H1 (cell line): ENCODE results near the gene ARHGAP32. TPM values are rescaled to one million over a fixed set of nuclear protein-coding genes. Genes with fewer than 3 reads are reported as not detected.

Source experiments
- CTCF ChIA-PET: fragments of 300-600 bp; sonication (Branson Sonifier 250); formaldehyde crosslinking; loops from one replicate; lab custom pipeline; 2021; ENCODE audit not compliant: partially characterized antibody; lab: Charles Lee
- POLR2A ChIA-PET: fragments of 300-600 bp; sonication (Branson Sonifier 250); formaldehyde crosslinking; loops from one replicate; lab custom pipeline; 2021; ENCODE audit warnings: inconsistent platforms; ENCODE audit not compliant: partially characterized antibody; lab: Charles Lee
- DNase-seq, 2 experiments: peaks; one replicate each; pipeline versions ENCODE4 v3.0.0 to v3.0.0-alpha.2; 2010 to 2022; ENCODE audit warnings: low spot score in 2 of 2, low read depth in 1 of 2, mixed read lengths in 1 of 2
- FAIRE-seq: peaks from 2 replicates; lab custom pipeline; 2011; peaks lifted over from hg19 to GRCh38; lab: Jason Lieb, UNC
- H2AFZ ChIP-seq: 2 replicates; pipeline ENCODE4 v1.8.1; 2012; ENCODE audit warnings: low read length, inconsistent platforms
- H2AK5ac ChIP-seq: 2 replicates; pipeline ENCODE4 v1.6.1; 2013; ENCODE audit warnings: low read depth, low read length
- H2BK120ac ChIP-seq: replicated peaks from 2 replicates; pipeline ENCODE3; 2013; ENCODE audit warnings: low read depth, low read length, inconsistent platforms
- H2BK12ac ChIP-seq: 2 replicates; pipeline ENCODE4 v1.6.1; 2013; ENCODE audit warnings: low read depth, low read length
- H2BK15ac ChIP-seq: 2 replicates; pipeline ENCODE4 v1.6.1; 2013; ENCODE audit warnings: low read length
- H2BK20ac ChIP-seq: 2 replicates; pipeline ENCODE4 v1.6.1; 2013; ENCODE audit warnings: low read length
- H2BK5ac ChIP-seq: 2 replicates; pipeline ENCODE4 v1.6.1; 2013; ENCODE audit warnings: low read depth, low read length
- H3K14ac ChIP-seq: 2 replicates; pipeline ENCODE4 v1.6.1; 2013; ENCODE audit warnings: inconsistent platforms; ENCODE audit not compliant: insufficient read length
- H3K18ac ChIP-seq: 2 replicates; pipeline ENCODE4 v1.6.1; 2013; ENCODE audit warnings: low read length; ENCODE audit errors: extremely low read depth
- H3K23ac ChIP-seq: 2 replicates; pipeline ENCODE4 v1.6.1; 2013; ENCODE audit warnings: inconsistent platforms; ENCODE audit not compliant: insufficient read length
- H3K23me2 ChIP-seq: 2 replicates; pipeline ENCODE4 v1.6.1; 2013; ENCODE audit warnings: low read depth, low read length
- H3K27ac ChIP-seq: 2 replicates; pipeline ENCODE4 v1.6.1; 2011; ENCODE audit warnings: low read depth, low read length, inconsistent platforms
- H3K27me3 ChIP-seq, 4 experiments: replicated peaks in 1 of 4; 1 replicate in 1 of 4; 2 replicates in 3 of 4; pipeline versions ENCODE4 v1.6.1 to v1.8.1; 2011 to 2013; ENCODE audit warnings: low read length in 3 of 4, mild to moderate bottlenecking in 3 of 4, inconsistent platforms in 2 of 4, mixed read lengths in 2 of 4, moderate library complexity in 1 of 4; ENCODE audit not compliant: control insufficient read depth in 3 of 4, insufficient read depth in 3 of 4; ENCODE audit errors: extremely low read depth in 1 of 4
- H3K36me3 ChIP-seq, 4 experiments: 2 replicates each; pipeline versions ENCODE4 v1.6.1 to v1.8.1; 2011 to 2013; ENCODE audit warnings: mild to moderate bottlenecking in 4 of 4, low read length in 3 of 4, moderate library complexity in 2 of 4, control low read depth in 1 of 4, inconsistent platforms in 1 of 4; ENCODE audit not compliant: insufficient read depth in 4 of 4, control insufficient read depth in 2 of 4
- H3K4ac ChIP-seq: replicated peaks from 2 replicates; pipeline ENCODE3; 2013; ENCODE audit warnings: low read length, low read depth, mixed read lengths, inconsistent platforms; ENCODE audit not compliant: insufficient read length
- H3K4me1 ChIP-seq, 4 experiments: replicated peaks in 1 of 4; 1 replicate in 1 of 4; 2 replicates in 3 of 4; pipeline versions ENCODE4 v1.6.1 to v1.8.1; 2011 to 2013; ENCODE audit warnings: low read length in 3 of 4, inconsistent platforms in 2 of 4, mixed read lengths in 1 of 4; ENCODE audit not compliant: insufficient read depth in 4 of 4, control insufficient read depth in 3 of 4
- H3K4me2 ChIP-seq, 2 experiments: 2 replicates each; pipeline versions ENCODE4 v1.6.1 to v1.8.1; 2011 to 2013; ENCODE audit warnings: low read depth in 2 of 2, low read length in 2 of 2, control low read depth in 1 of 2, inconsistent platforms in 1 of 2, mild to moderate bottlenecking in 1 of 2; ENCODE audit not compliant: insufficient read depth in 1 of 2
- H3K4me3 ChIP-seq, 4 experiments: fragments of 200-600, 300-600 bp in 1 of 4; sonication (generic), shearing (Covaris generic), sonication (Bioruptor Twin) in 1 of 4; 2 replicates each; pipeline versions ENCODE4 v1.5.1 to v1.8.1; 2011 to 2016; ENCODE audit warnings: low read length in 4 of 4, low read depth in 3 of 4, control low read depth in 2 of 4, inconsistent platforms in 2 of 4, mild to moderate bottlenecking in 2 of 4, mixed read lengths in 1 of 4, moderate library complexity in 1 of 4; ENCODE audit not compliant: insufficient read depth in 2 of 4; ENCODE audit errors: extremely low read depth in 1 of 4
- H3K56ac ChIP-seq: replicated peaks from 2 replicates; pipeline ENCODE3; 2013; ENCODE audit warnings: low read depth, mild to moderate bottlenecking, mixed read lengths, low read length, inconsistent platforms; ENCODE audit not compliant: insufficient read length
- H3K79me1 ChIP-seq: 2 replicates; pipeline ENCODE4 v1.6.1; 2013; ENCODE audit warnings: low read depth, low read length, control low read depth
- H3K79me2 ChIP-seq, 2 experiments: 2 replicates each; pipeline versions ENCODE4 v1.6.1 to v1.8.1; 2012 to 2013; ENCODE audit warnings: low read length in 2 of 2, mild to moderate bottlenecking in 2 of 2, inconsistent platforms in 1 of 2; ENCODE audit not compliant: insufficient read depth in 2 of 2, control insufficient read depth in 1 of 2
- H3K9ac ChIP-seq, 4 experiments: replicated peaks in 1 of 4; 1 replicate in 1 of 4; 2 replicates in 3 of 4; pipeline versions ENCODE4 v1.6.1 to v1.8.1; 2011 to 2013; ENCODE audit warnings: low read depth in 3 of 4, low read length in 3 of 4, control low read depth in 2 of 4, mild to moderate bottlenecking in 2 of 4, moderate library complexity in 2 of 4, inconsistent platforms in 1 of 4; ENCODE audit errors: extremely low read depth in 1 of 4
- H3K9me3 ChIP-seq, 2 experiments: 2 replicates each; pipeline versions ENCODE4 v1.6.1 to v1.8.1; 2012 to 2013; ENCODE audit warnings: mild to moderate bottlenecking in 2 of 2, moderate library complexity in 2 of 2, control low read depth in 1 of 2, inconsistent platforms in 1 of 2, low read depth in 1 of 2, low read length in 1 of 2, mixed read lengths in 1 of 2; ENCODE audit not compliant: insufficient read depth in 2 of 2
- H4K20me1 ChIP-seq, 2 experiments: replicated peaks in 1 of 2; 2 replicates each; pipeline versions ENCODE3 to v1.8.1; 2011 to 2013; ENCODE audit warnings: inconsistent platforms in 2 of 2, low read length in 2 of 2, mild to moderate bottlenecking in 1 of 2; ENCODE audit not compliant: insufficient read depth in 2 of 2, control insufficient read depth in 1 of 2
- H4K5ac ChIP-seq: 2 replicates; pipeline ENCODE4 v1.6.1; 2013; ENCODE audit warnings: low read length, low read depth, mixed read lengths, inconsistent platforms; ENCODE audit not compliant: insufficient read length
- H4K8ac ChIP-seq: 2 replicates; pipeline ENCODE4 v1.8.0; 2013; ENCODE audit warnings: mild to moderate bottlenecking, moderate library complexity, low read length, inconsistent platforms; ENCODE audit not compliant: insufficient read depth; ENCODE audit errors: extremely low read depth
- H4K91ac ChIP-seq: replicated peaks from 2 replicates; pipeline ENCODE3; 2013; ENCODE audit warnings: low read length, mixed read lengths, inconsistent platforms; ENCODE audit not compliant: insufficient read length
- ATF2 ChIP-seq: IDR thresholded peaks from 2 replicates; pipeline ENCODE4 v1.6.1; 2012; ENCODE audit warnings: low read length, inconsistent platforms
- CHD2 ChIP-seq: IDR thresholded peaks from 2 replicates; pipeline ENCODE4 v1.6.1; 2012; ENCODE audit warnings: low read length, improper control_type of control experiment
- EGR1 ChIP-seq: IDR thresholded peaks from 2 replicates; pipeline ENCODE4 v1.6.1; 2011; ENCODE audit warnings: low read depth, low read length, borderline replicate concordance
- HDAC6 ChIP-seq: IDR thresholded peaks from one replicate; pipeline ENCODE4 v1.7.1; 2012; ENCODE audit warnings: low read depth, mild to moderate bottlenecking, inconsistent platforms, low read length, moderate library complexity
- KDM1A ChIP-seq: fragments of 200-600, 300-600 bp; sonication (generic); IDR thresholded peaks from 2 replicates; pipeline ENCODE4 v1.7.1; 2016; ENCODE audit warnings: mild to moderate bottlenecking, low read length, borderline replicate concordance
- SIX5 ChIP-seq: IDR thresholded peaks from 2 replicates; pipeline ENCODE4 v1.6.1; 2011; ENCODE audit warnings: mild to moderate bottlenecking, low read depth, low read length
- WGBS, 2 experiments: shearing (Covaris generic) in 1 of 2; methylation state at CpG; one replicate each; pipeline versions ENCODE4 v1.1.6 to v1.1.7; 2013 to 2015; ENCODE audit warnings: low lambda C conversion rate in 2 of 2, mixed read lengths in 2 of 2, inconsistent platforms in 1 of 2, low coverage in 1 of 2, missing lambda C conversion rate in 1 of 2; ENCODE audit not compliant: insufficient replicate concordance in 2 of 2, insufficient coverage in 1 of 2, insufficient read length in 1 of 2; ENCODE audit errors: extremely low coverage in 1 of 2, missing lambda C conversion rate in 1 of 2; 5-methylcytosine and 5-hydroxymethylcytosine counted together
- polyA plus RNA-seq, 7 experiments: library from polyadenylated mRNA; depleted of rRNA in 3 of 7; stranded (reverse) in 5 of 7; unstranded in 2 of 7; fragments of >200 nt in 5 of 7; fragments of 200-250 nt in 2 of 7; gene quantifications; 1 replicate in 5 of 7; 2 replicates in 1 of 7; 4 replicates in 1 of 7; pipeline versions ENCODE4 v1.2.1 to v1.2.3, GENCODE V29; 2011 to 2013; ENCODE audit warnings: missing spikeins in 2 of 7, mixed read lengths in 2 of 7
- total RNA-seq: library from RNA; stranded (reverse); fragmentation: NEBNext Ultra II Directional; extraction: Animal tissue kit (Norgen Biotek cat#: 25700); gene quantifications from 2 replicates; pipeline ENCODE4 v1.2.1, GENCODE V29; 2021

ARHGAP32 gene
- total and polyA plus RNA-seq, 2 of the 8 experiments (the other 6 are each of a cell fraction or from before 2014, with no cell fraction given) = 13.7 to 30.0 TPM

- WGBS, 2 experiments = 62% methylated on average over 4 of the region's 4 CpGs; no CpG with 5 or more reads in 1 of the 2 experiments
- Histone ChIP-seq H3K18ac (no peak overlapping the region), H2BK20ac (no peak overlapping the region), H3K27ac (no peak overlapping the region), H4K8ac (no peak overlapping the region), H2AK5ac (no peak overlapping the region), H3K4me1 (no peaks in the 10 kb centered on the region), H2BK120ac (no peak overlapping the region), H3K36me3 (peaks cover 0 to 14% (median 5%) of the 10 kb centered on the region in 4 experiments; a peak in 6 of 8 replicates), H3K56ac (no peak overlapping the region), H3K79me1 (no peaks in the 10 kb centered on the region), H3K9ac (no peak overlapping the region), H3K4me3 (no peak overlapping the region), H3K27me3 (no peaks in the 10 kb centered on the region), H3K79me2 (no peaks in the 10 kb centered on the region), H2AFZ (no peak overlapping the region), H3K23me2 (no peaks in the 10 kb centered on the region), H4K91ac (no peak overlapping the region), H3K4ac (no peak overlapping the region), H4K5ac (no peak overlapping the region), H2BK12ac (no peak overlapping the region), H2BK15ac (no peak overlapping the region), H2BK5ac (no peak overlapping the region), H3K9me3 (no peaks in the 10 kb centered on the region), H3K23ac (no peak overlapping the region), H3K4me2 (no peak overlapping the region), H4K20me1 (peaks cover 0 to 4% of the 10 kb centered on the region in 2 experiments), H3K14ac (no peak overlapping the region)
- TF ChIP-seq CHD2 (no peak), HDAC6 (no peak), EGR1 (no peak), SIX5 (no peak), KDM1A (no peak), ATF2 (no peak)
- CTCF ChIA-PET = interaction anchor here (20.6 kb wide), 1 partner anchor 76 kb away, joined by 473 read pairs; the partner anchor contains the start of gene KCNJ5
- no peak for DNase-seq
- POLR2A ChIA-PET = no interaction called here
- FAIRE-seq = no peak
Observed at GRCh38 chr11:128965485-128965884, 226.6 kb downstream of the ARHGAP32 start.
